GM21390 (cell line): ENCODE measurements around the gene PAK1.

Experiments used
- ATAC-seq: cut with Tn5 transposase; IDR thresholded peaks from one replicate; pipeline ENCODE4 v1.9.1; 2021; ENCODE audit not compliant: unreplicated experiment

Gene PAK1

GRCh38 chr11:77375107-77375506, 98.8 kb downstream of the PAK1 start:
- ATAC-seq, result no peak

GRCh38 chr11:77374611-77375031, 99.3 kb downstream of the PAK1 start:
- ATAC-seq, result no peak

GRCh38 chr11:77374108-77374507, 99.8 kb downstream of the PAK1 start:
- ATAC-seq, result no peak

- no peak for ATAC-seq
These were observed 101.2 kb downstream of the PAK1 start for GRCh38 chr11:77372726-77373125.

- ATAC-seq, result no peak
These were observed 102.2 kb downstream of the PAK1 start for GRCh38 chr11:77371646-77372045.

GRCh38 chr11:77370217-77370616, 103.7 kb downstream of the PAK1 start:
- no peak for ATAC-seq

GRCh38 chr11:77361184-77361583, 112.7 kb downstream of the PAK1 start:
- no peak for ATAC-seq

GRCh38 chr11:77359481-77359880, 114.4 kb downstream of the PAK1 start:
- no peak for ATAC-seq

GRCh38 chr11:77353131-77353530, 120.8 kb downstream of the PAK1 start:
- ATAC-seq, result no peak

- no peak for ATAC-seq
These were observed 122.5 kb downstream of the PAK1 start for GRCh38 chr11:77351281-77351886.

GRCh38 chr11:77347948-77348347, 125.9 kb downstream of the PAK1 start:
- no peak for ATAC-seq

- ATAC-seq, result no peak
These were observed 126.8 kb downstream of the PAK1 start for GRCh38 chr11:77346906-77347603.

GRCh38 chr11:77345621-77346020, 128.3 kb downstream of the PAK1 start:
- no peak for ATAC-seq

- no peak for ATAC-seq
These were observed 133.4 kb downstream of the PAK1 start for GRCh38 chr11:77340501-77340900.

GRCh38 chr11:77332259-77332658, 141.6 kb downstream of the PAK1 start:
- ATAC-seq, result no peak

- ATAC-seq, result no peak
These were observed 148.7 kb downstream of the PAK1 start for GRCh38 chr11:77325159-77325558.

GRCh38 chr11:77324508-77324907, 149.4 kb downstream of the PAK1 start:
- no peak for ATAC-seq

GRCh38 chr11:77322926-77323590, 150.8 kb downstream of the PAK1 start:
- no peak for ATAC-seq

- no peak for ATAC-seq
These were observed 151.4 kb downstream of the PAK1 start for GRCh38 chr11:77322506-77322905.

GRCh38 chr11:77320351-77320750, 153.5 kb downstream of the PAK1 start:
- no peak for ATAC-seq

GRCh38 chr11:77318600-77318999, 155.3 kb downstream of the PAK1 start:
- ATAC-seq, result no peak

- no peak for ATAC-seq
These were observed 157.1 kb downstream of the PAK1 start for GRCh38 chr11:77316733-77317342.
